SK-N-SH (cell line): ENCODE measurements around the gene TBPL2. TPM values are rescaled to one million over a fixed set of nuclear protein-coding genes. Genes with fewer than 3 reads are reported as not detected.

ENCODE experiments used
- CTCF ChIA-PET: fragments of 300-600, 350-600 bp; formaldehyde crosslinking; extraction: SDS; loops from one replicate; lab custom pipeline; 2021; lab: Yijun Ruan, JAX
- POLR2A ChIA-PET: fragments of 350-600 bp; sonication (Branson Sonifier 250); formaldehyde crosslinking; extraction: SDS; loops from one replicate; lab custom pipeline; 2020; ENCODE audit warnings: antibody characterized with exemption, inconsistent platforms; lab: Yijun Ruan, JAX
- DNase-seq: peaks from one replicate; pipeline ENCODE4 v3.0.0; 2012
- H2AFZ ChIP-seq: fragments of 200-600 bp; sonication (generic); 2 replicates; pipeline ENCODE4 v1.8.1; 2016; ENCODE audit warnings: antibody characterized with exemption, mild to moderate bottlenecking, low read depth
- H3F3A ChIP-seq: fragments of 200-600 bp; sonication (generic); replicated peaks from 2 replicates; pipeline ENCODE3; 2016; ENCODE audit warnings: antibody characterized with exemption, mild to moderate bottlenecking; ENCODE audit not compliant: insufficient read depth
- H3K27ac ChIP-seq, 2 experiments: fragments of 200-500 bp in 1 of 2; fragments of 200-600 bp in 1 of 2; sonication (Bioruptor generic) in 1 of 2; sonication (generic), shearing (Covaris generic) in 1 of 2; 2 replicates each; pipeline versions ENCODE4 v1.5.1 to v1.6.1; 2014 to 2016; ENCODE audit warnings: low read depth in 2 of 2, inconsistent platforms in 1 of 2, low read length in 1 of 2, mild to moderate bottlenecking in 1 of 2, mixed read lengths in 1 of 2
- H3K27me3 ChIP-seq: fragments of 200-600 bp; sonication (generic), shearing (Covaris generic); 2 replicates; pipeline ENCODE4 v1.6.1; 2016; ENCODE audit warnings: mixed run types; ENCODE audit not compliant: insufficient read depth
- H3K36me3 ChIP-seq, 2 experiments: fragments of 200-500 bp in 1 of 2; fragments of 200-600 bp in 1 of 2; sonication (Bioruptor generic) in 1 of 2; sonication (generic) in 1 of 2; replicated peaks in 1 of 2; 2 replicates each; pipeline versions ENCODE3 to v1.5.1; 2014 to 2016; ENCODE audit warnings: low read length in 1 of 2, mild to moderate bottlenecking in 1 of 2; ENCODE audit not compliant: insufficient read depth in 2 of 2, control insufficient read depth in 1 of 2
- H3K4me1 ChIP-seq, 2 experiments: fragments of 200-500 bp in 1 of 2; fragments of 200-600 bp in 1 of 2; sonication (Bioruptor generic) in 1 of 2; sonication (generic), shearing (Covaris generic) in 1 of 2; 2 replicates each; pipeline versions ENCODE4 v1.5.1 to v1.6.1; 2014 to 2016; ENCODE audit warnings: low read depth in 1 of 2, low read length in 1 of 2, mixed run types in 1 of 2; ENCODE audit not compliant: insufficient read depth in 2 of 2, control insufficient read depth in 1 of 2
- H3K4me2 ChIP-seq: fragments of 200-600 bp; sonication (generic), shearing (Covaris generic); 2 replicates; pipeline ENCODE4 v1.6.1; 2017; ENCODE audit warnings: mixed run types
- H3K4me3 ChIP-seq, 2 experiments: fragments of 200-500 bp in 1 of 2; fragments of 200-600 bp in 1 of 2; sonication (Bioruptor generic) in 1 of 2; sonication (generic), shearing (Covaris generic) in 1 of 2; 2 replicates each; pipeline versions ENCODE4 v1.5.1 to v1.8.1; 2014 to 2016; ENCODE audit warnings: low read depth in 2 of 2, inconsistent platforms in 1 of 2, low read length in 1 of 2, mild to moderate bottlenecking in 1 of 2, mixed read lengths in 1 of 2, moderate library complexity in 1 of 2
- H3K79me2 ChIP-seq: fragments of 200-600 bp; sonication (generic); 2 replicates; pipeline ENCODE4 v1.8.1; 2017; ENCODE audit warnings: mild to moderate bottlenecking; ENCODE audit not compliant: insufficient read depth
- H3K9ac ChIP-seq: fragments of 200-600 bp; sonication (generic); 2 replicates; pipeline ENCODE4 v1.6.1; 2017; ENCODE audit warnings: mixed run types
- H3K9me2 ChIP-seq: fragments of 200-600 bp; sonication (generic); 2 replicates; pipeline ENCODE4 v1.6.1; 2017; ENCODE audit warnings: mixed run types
- H3K9me3 ChIP-seq: fragments of 200-600 bp; sonication (generic); 2 replicates; pipeline ENCODE4 v1.6.1; 2017; ENCODE audit warnings: mixed run types, mild to moderate bottlenecking, moderate library complexity
- H4K20me1 ChIP-seq: fragments of 200-600 bp; sonication (generic); 2 replicates; pipeline ENCODE4 v1.6.1; 2017; ENCODE audit warnings: mild to moderate bottlenecking, mixed run types; ENCODE audit not compliant: insufficient read depth
- CHD2 ChIP-seq: fragments of 150-350 bp; IDR thresholded peaks from 2 replicates; pipeline ENCODE4 v1.6.1; 2018; ENCODE audit warnings: low read length; ENCODE audit not compliant: partially characterized antibody
- EP300 ChIP-seq, 2 experiments: IDR thresholded peaks; 2 replicates each; pipeline versions ENCODE4 v1.4.0 to v1.6.1; 2012; ENCODE audit warnings: borderline replicate concordance in 1 of 2, low read depth in 1 of 2, low read length in 1 of 2
- EZH2phosphoT487 ChIP-seq: fragments of 200-600 bp; sonication (generic); IDR thresholded peaks from 2 replicates; pipeline ENCODE4 v1.6.1; 2017; ENCODE audit warnings: low read depth, mixed run types, mild to moderate bottlenecking, antibody characterized with exemption, moderate library complexity, borderline replicate concordance
- FOSL2 ChIP-seq: IDR thresholded peaks from 2 replicates; pipeline ENCODE4 v1.4.0; 2012; ENCODE audit warnings: low read depth, mild to moderate bottlenecking, moderate library complexity, borderline replicate concordance
- FOXM1 ChIP-seq: IDR thresholded peaks from 2 replicates; pipeline ENCODE4 v1.4.0; 2012; ENCODE audit warnings: low read depth, mild to moderate bottlenecking
- GATA2 ChIP-seq: sonication (generic); formaldehyde crosslinking; IDR thresholded peaks from 2 replicates; pipeline ENCODE4 v1.5.0; 2020; ENCODE audit warnings: mild to moderate bottlenecking, missing genetic modification reagents
- IRF3 ChIP-seq: fragments of 150-350 bp; IDR thresholded peaks from 2 replicates; pipeline ENCODE4 v1.6.1; 2016; ENCODE audit warnings: mild to moderate bottlenecking, low read depth, low read length
- MAX ChIP-seq: IDR thresholded peaks from 2 replicates; pipeline ENCODE4 v1.4.0; 2012; ENCODE audit warnings: low read depth
- MEF2A ChIP-seq: IDR thresholded peaks from 2 replicates; pipeline ENCODE4 v1.4.0; 2012; ENCODE audit warnings: low read depth, borderline replicate concordance
- NFIC ChIP-seq: IDR thresholded peaks from 2 replicates; pipeline ENCODE4 v1.4.0; 2012; ENCODE audit warnings: borderline replicate concordance
- NRF1 ChIP-seq: IDR thresholded peaks from 2 replicates; pipeline ENCODE4 v1.6.1; 2012; ENCODE audit warnings: low read depth, mild to moderate bottlenecking, low read length
- PBX3 ChIP-seq: IDR thresholded peaks from 2 replicates; pipeline ENCODE4; 2012
- POLR2AphosphoS5 ChIP-seq: IDR thresholded peaks from 2 replicates; pipeline ENCODE4 v1.6.1; 2012; ENCODE audit warnings: low read depth, low read length
- RCOR1 ChIP-seq: fragments of 150-350 bp; IDR thresholded peaks from 2 replicates; pipeline ENCODE4 v1.6.1; 2017; ENCODE audit warnings: antibody characterized with exemption, low read length
- REST ChIP-seq: IDR thresholded peaks from 2 replicates; pipeline ENCODE4 v1.6.1; 2012; ENCODE audit warnings: mild to moderate bottlenecking, low read depth, low read length, moderate library complexity
- SMC3 ChIP-seq: IDR thresholded peaks from 2 replicates; pipeline ENCODE4 v1.6.1; 2012; ENCODE audit warnings: low read depth, low read length, improper control_type of control experiment
- USF2 ChIP-seq: fragments of 150-350 bp; IDR thresholded peaks from 2 replicates; pipeline ENCODE4 v1.6.1; 2017; ENCODE audit warnings: antibody characterized with exemption, low read length, low read depth, borderline replicate concordance
- ZBTB33 ChIP-seq: IDR thresholded peaks from 2 replicates; pipeline ENCODE4 v1.4.0; 2012; ENCODE audit warnings: low read depth, borderline replicate concordance
- WGBS: methylation state at CpG from one replicate; pipeline ENCODE4 v1.1.6; 2017; ENCODE audit warnings: low lambda C conversion rate; 5-methylcytosine and 5-hydroxymethylcytosine counted together
- polyA plus RNA-seq, 3 experiments: library from polyadenylated mRNA; depleted of rRNA; stranded (reverse); fragments of >200 nt; gene quantifications; 2 replicates each; pipeline ENCODE4 v1.2.3, GENCODE V29; 2012

The TBPL2 gene
- polyA plus RNA-seq, 1 of the 3 experiments (the other 2 are of a cell fraction), result not detected

GRCh38 chr14:55441286-55441685 is 870 bp upstream of the TBPL2 start (continued):
- TF ChIP-seq REST (no peak), EZH2phosphoT487 (no peak), ZBTB33 (no peak), NRF1 (no peak), PBX3 (no peak), FOXM1 (no peak), GATA2 (no peak)

GRCh38 chr14:55438066-55438683 is 2.2 kb downstream of the TBPL2 start:
- CTCF ChIA-PET, result interaction anchor here (0.6 to 5.7 kb wide), 49 partner anchors 8 to 1951 kb away, joined by 3 to 33 read pairs (median 4); partner anchors contain the start of gene FBXO34
- WGBS, result 53% methylated on average over 10 of the region's 10 CpGs
- TF ChIP-seq FOSL2, result no peak
- no peak for TF ChIP-seq EZH2phosphoT487
- TF ChIP-seq MEF2A, result no peak
- no peak for TF ChIP-seq MAX
- peak; percentile 61 for TF ChIP-seq SMC3
- TF ChIP-seq IRF3, result no peak
- no peak for TF ChIP-seq POLR2AphosphoS5
- TF ChIP-seq USF2, result no peak
- no peak for TF ChIP-seq FOXM1
- no peak for TF ChIP-seq EP300 (IDR thresholded peaks at IDR 0.05; ENCODE audit: borderline replicate concordance in 1 of 2, low read depth in 1 of 2, low read length in 1 of 2)
- TF ChIP-seq ZBTB33, result no peak
- TF ChIP-seq NFIC, result no peak
- no peak for TF ChIP-seq CHD2
- TF ChIP-seq RCOR1, result no peak

More at GRCh38 chr14:55438066-55438683, 2.2 kb downstream of the TBPL2 start:
- no peak overlapping the region for H2AFZ ChIP-seq
- no peaks in the 10 kb centered on the region for H3K9me2 ChIP-seq
- H3K27ac ChIP-seq, result no peak overlapping the region
- no peaks in the 10 kb centered on the region for H3K36me3 ChIP-seq
- no peak overlapping the region for H3K9ac ChIP-seq
- POLR2A ChIA-PET, result no interaction called here
- no peaks in the 10 kb centered on the region for H3K4me1 ChIP-seq
- no peaks in the 10 kb centered on the region for H3K9me3 ChIP-seq
- H3F3A ChIP-seq, result no peaks in the 10 kb centered on the region
- H3K4me3 ChIP-seq, result no peak overlapping the region
- no peaks in the 10 kb centered on the region for H3K79me2 ChIP-seq
- H3K27me3 ChIP-seq, result peaks cover 15% of the 10 kb centered on the region; the same call in 1 of the 2 replicates
- DNase-seq, result peak; percentile 62
- H3K4me2 ChIP-seq, result no peak overlapping the region
- no peaks in the 10 kb centered on the region for H4K20me1 ChIP-seq
